ENCODE measurements around the gene SLC1A5. TPM values are rescaled to one million over a fixed set of nuclear protein-coding genes. Genes with fewer than 3 reads are reported as not detected.

The SLC1A5 gene
- total RNA-seq, 1 donor from 2014 or later, result 233 TPM

GRCh38 chr19:46815833-46816627, 27.6 kb upstream of the SLC1A5 start:
- H3K36me3 ChIP-seq (ENCODE audit: insufficient read depth, low read length), result no peaks in the 10 kb centered on the region
- DNase-seq (ENCODE audit: low read depth) (no peak), FAIRE-seq (no peak)
- no peaks in the 10 kb centered on the region for H3K9me3 ChIP-seq (ENCODE audit: insufficient read depth, low read depth, low read length)
- no peak overlapping the region for H2AFZ ChIP-seq (ENCODE audit: low read depth, low read length)
- no peak overlapping the region for H3K27ac Mint-ChIP-seq (ENCODE audit: unreplicated experiment)
- no peaks in the 10 kb centered on the region for H3K79me2 ChIP-seq (ENCODE audit: insufficient read depth, low read length)
- no peak overlapping the region for H3K27ac ChIP-seq (ENCODE audit: low read depth, low read length)
- no peak overlapping the region for H3K9ac ChIP-seq (ENCODE audit: low read length)
- peaks cover 13% of the 10 kb centered on the region for H3K4me1 Mint-ChIP-seq (ENCODE audit: low read depth, unreplicated experiment)
- H3K27me3 Mint-ChIP-seq (ENCODE audit: low read depth, unreplicated experiment), result peaks cover 6% of the 10 kb centered on the region
- no peak overlapping the region for H3K4me3 ChIP-seq (ENCODE audit: insufficient read depth, low read depth, low read length)
- H3K9me3 Mint-ChIP-seq (ENCODE audit: unreplicated experiment), result no peaks in the 10 kb centered on the region
- H3K4me2 ChIP-seq (ENCODE audit: low read length), result no peak overlapping the region
- no peak overlapping the region for H3K4me3 Mint-ChIP-seq (ENCODE audit: unreplicated experiment)
- peaks cover 7% of the 10 kb centered on the region for H3K4me1 ChIP-seq (ENCODE audit: insufficient read depth, low read length)
- H3K27me3 ChIP-seq (ENCODE audit: insufficient read depth, low read length), result no peaks in the 10 kb centered on the region
- H3K36me3 Mint-ChIP-seq (ENCODE audit: low read depth, unreplicated experiment), result peaks cover 2% of the 10 kb centered on the region
- no peaks in the 10 kb centered on the region for H4K20me1 ChIP-seq (ENCODE audit: insufficient read depth, low read length)
- TF ChIP-seq CTCF (IDR thresholded peaks at IDR 0.05; ENCODE audit: insufficient read depth, low read depth, low read length) (no peak), EZH2 (IDR thresholded peaks at IDR 0.05; ENCODE audit: insufficient read depth, low read length) (no peak)

GRCh38 chr19:46813839-46814358, 25.5 kb upstream of the SLC1A5 start:
- Mint-ChIP-seq H3K27me3 (ENCODE audit: low read depth, unreplicated experiment) (peaks cover 6% of the 10 kb centered on the region), H3K27ac (ENCODE audit: unreplicated experiment) (no peak overlapping the region), H3K36me3 (ENCODE audit: low read depth, unreplicated experiment) (peaks cover 2% of the 10 kb centered on the region), H3K4me1 (ENCODE audit: low read depth, unreplicated experiment) (peaks cover 7% of the 10 kb centered on the region), H3K9me3 (ENCODE audit: unreplicated experiment) (no peaks in the 10 kb centered on the region), H3K4me3 (ENCODE audit: unreplicated experiment) (no peak overlapping the region)
- no peaks in the 10 kb centered on the region for H3K36me3 ChIP-seq (ENCODE audit: insufficient read depth, low read length)
- H3K4me2 ChIP-seq (ENCODE audit: low read length), result peak overlapping the region; percentile 39
- no peaks in the 10 kb centered on the region for H3K9me3 ChIP-seq (ENCODE audit: insufficient read depth, low read depth, low read length)
- H3K79me2 ChIP-seq (ENCODE audit: insufficient read depth, low read length), result no peaks in the 10 kb centered on the region
- H2AFZ ChIP-seq (ENCODE audit: low read depth, low read length), result no peak overlapping the region
- no peak overlapping the region for H3K4me3 ChIP-seq (ENCODE audit: insufficient read depth, low read depth, low read length)
- no peak for FAIRE-seq
- H3K4me1 ChIP-seq (ENCODE audit: insufficient read depth, low read length), result peaks cover 7% of the 10 kb centered on the region
- H4K20me1 ChIP-seq (ENCODE audit: insufficient read depth, low read length), result no peaks in the 10 kb centered on the region
- H3K27me3 ChIP-seq (ENCODE audit: insufficient read depth, low read length), result no peaks in the 10 kb centered on the region
- H3K9ac ChIP-seq (ENCODE audit: low read length), result no peak overlapping the region
- TF ChIP-seq CTCF (IDR thresholded peaks at IDR 0.05; ENCODE audit: insufficient read depth, low read depth, low read length) (no peak), EZH2 (IDR thresholded peaks at IDR 0.05; ENCODE audit: insufficient read depth, low read length) (no peak)
- no peak overlapping the region for H3K27ac ChIP-seq (ENCODE audit: low read depth, low read length)
- DNase-seq (ENCODE audit: low read depth), result peak; percentile 16
